D341Med (cell line): ENCODE data around the gene MTX3.

Source experiments
- DNase-seq: peaks from one replicate; pipeline ENCODE4 v3.0.0; 2012; ENCODE audit warnings: low spot score

MTX3 gene

DNA sequence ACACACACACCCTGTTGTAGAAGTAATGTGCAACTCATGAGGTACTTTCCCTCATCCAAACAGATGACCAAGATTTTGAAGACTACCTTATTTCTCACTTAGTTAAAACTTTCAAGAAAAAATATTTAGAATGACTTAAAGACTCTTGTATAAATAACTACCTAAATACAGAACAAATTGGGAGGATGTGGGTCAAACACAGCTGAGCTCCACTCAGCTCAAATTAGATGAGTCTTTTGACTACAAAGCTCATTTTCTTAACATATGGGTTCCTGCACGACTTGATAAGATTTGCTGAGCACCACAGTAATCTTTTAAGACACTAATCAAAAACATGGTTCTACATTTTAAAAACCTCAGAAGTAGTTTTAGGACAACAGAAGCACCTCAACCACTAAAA is 8.9 kb downstream of the MTX3 start:
- no peak for DNase-seq

DNA sequence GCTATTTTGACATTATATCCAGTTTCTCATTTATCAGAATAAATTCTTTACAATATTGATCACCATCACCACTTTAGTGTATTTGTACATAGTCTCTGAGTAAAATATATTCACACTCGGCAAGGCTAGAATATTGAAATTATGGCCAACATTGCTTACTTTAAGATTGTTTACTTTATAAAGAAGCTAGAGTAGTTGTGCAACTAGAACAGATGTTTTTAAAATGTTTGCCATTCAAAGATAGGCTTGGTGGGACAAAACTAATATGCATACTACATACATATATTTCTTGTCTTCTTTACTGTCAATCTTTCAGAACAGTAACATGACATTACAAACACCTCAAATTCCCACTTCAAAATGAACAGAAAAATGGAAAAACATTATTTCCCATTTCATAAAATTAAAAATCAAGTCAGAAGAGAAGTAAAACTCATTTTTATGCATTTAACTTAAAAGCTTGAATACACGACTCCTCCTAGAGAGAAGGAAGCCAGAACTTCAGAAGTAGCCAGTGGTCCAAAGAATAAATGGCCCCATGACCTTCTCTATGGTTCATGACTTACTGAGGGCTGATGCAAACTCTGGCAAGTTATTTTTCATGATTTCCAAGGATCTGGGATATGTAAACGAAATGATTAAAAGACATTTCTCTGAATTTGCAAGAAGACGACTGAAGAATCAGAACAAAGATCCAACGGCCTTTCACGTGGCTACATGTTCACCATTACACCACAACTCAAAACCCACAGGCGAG is 14.1 kb downstream of the MTX3 start:
- DNase-seq: no peak

DNA sequence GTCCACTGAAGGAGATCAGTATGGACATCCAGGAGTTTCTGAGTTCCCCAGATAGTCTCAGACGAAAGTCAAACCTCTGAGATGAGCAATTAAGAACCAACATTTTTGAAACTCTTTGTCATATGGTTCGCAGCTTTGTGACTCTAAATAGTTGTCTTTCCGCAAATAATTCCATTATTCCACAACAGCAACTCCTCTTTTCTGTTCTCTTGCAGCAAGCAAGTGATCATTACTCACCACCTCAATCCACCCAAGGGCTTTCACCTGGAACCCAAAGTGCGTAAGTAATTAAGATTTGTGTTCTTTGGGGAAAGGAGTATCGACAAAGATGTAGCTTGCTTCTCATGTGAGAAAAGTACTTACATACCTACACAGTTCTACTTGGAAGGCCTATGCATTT is 15.6 kb downstream of the MTX3 start:
- no peak for DNase-seq

DNA sequence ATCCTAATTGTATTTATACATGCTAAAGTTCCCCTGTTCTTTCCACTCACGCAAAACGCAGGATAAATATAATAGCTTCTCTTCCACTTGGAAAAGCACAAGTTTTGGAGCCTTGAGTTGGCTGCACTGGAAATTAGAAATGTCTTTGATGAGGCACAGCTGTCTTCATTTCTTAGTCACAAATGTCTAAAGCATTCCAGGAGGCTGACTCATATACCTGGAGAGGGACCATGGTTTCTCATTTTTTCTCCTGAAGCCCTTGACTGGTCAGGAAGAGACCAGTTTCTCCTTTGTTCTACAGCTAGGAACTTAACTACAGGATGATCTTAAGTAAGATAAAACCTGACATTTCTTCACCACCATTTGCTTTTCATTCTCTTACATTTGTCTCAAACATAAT is 16.2 kb downstream of the MTX3 start:
- DNase-seq: no peak

DNA sequence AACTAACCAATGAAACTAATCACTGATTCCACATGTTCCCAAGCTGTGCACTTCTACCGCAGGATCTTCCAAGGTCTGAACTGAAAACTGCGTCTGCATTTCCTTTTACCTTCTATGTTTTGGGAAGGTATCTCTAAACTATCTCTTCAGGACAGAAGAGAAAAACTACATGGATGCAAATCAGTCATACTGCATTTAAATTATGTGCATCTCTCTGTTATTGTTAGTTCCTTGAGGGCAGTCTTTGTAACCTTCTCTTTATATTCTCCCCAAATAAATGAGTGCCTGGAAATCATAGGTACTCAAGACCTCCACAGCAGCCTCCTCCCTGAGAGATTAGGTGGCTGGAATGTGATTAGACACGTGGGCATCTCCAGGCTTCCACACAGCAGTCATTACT is 17.1 kb downstream of the MTX3 start:
- DNase-seq: no peak

DNA sequence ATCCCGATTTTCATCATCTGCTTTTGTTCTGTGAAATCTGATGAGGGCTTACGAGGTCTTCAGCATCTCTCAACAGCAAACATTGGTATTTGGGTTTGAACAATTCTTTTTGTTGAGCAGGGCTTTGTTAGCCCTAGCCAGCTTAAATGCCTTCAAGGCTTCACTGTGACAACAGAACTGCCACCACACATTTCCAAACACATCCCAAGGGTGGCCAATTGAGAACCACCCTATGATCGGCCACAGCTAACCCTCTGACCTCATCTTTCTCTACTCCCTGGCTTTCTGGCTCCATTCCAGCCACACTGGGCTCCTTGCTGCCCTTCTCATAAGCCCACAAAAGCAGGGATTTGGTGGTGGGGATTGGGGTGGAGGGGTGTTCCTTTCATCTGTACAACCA is 17.6 kb downstream of the MTX3 start:
- no peak for DNase-seq

DNA sequence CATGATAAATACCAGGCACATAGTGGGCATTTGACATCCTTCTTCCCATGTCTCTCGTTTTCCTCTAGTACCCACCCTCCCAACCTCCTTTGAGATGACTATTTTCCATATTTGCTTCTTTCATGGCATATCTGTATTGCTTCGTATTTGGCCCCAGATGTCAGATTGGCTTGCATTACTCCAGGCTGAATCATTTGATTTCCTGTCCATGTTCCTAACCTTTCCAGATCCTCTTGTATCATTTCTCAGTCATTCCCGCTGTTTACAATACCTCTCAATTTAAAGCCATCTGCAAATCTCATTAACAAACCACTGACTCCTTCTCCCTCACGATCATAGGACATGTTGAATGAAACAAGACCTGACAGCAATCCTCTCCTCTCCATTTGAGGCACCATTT is 19.9 kb downstream of the MTX3 start:
- no peak for DNase-seq

DNA sequence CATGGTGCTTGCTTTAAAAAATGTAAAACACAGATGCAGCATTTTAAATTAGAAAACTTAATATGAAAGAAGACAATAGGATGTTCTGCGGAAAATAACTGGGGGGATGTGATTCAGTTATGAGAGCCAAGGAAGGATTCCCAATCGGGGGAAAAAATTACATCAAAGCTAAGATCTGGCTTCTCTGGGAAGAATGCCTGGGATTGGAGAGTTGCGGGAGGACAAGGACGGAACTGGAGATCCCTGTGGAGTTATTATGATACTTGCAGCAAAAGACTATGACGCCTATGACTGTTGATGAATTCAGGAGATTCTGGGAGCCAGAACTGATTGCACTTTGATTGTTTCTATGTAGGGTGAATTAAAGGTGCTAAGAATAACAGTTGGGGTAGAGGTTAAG is 24.6 kb downstream of the MTX3 start:
- DNase-seq: no peak

DNA sequence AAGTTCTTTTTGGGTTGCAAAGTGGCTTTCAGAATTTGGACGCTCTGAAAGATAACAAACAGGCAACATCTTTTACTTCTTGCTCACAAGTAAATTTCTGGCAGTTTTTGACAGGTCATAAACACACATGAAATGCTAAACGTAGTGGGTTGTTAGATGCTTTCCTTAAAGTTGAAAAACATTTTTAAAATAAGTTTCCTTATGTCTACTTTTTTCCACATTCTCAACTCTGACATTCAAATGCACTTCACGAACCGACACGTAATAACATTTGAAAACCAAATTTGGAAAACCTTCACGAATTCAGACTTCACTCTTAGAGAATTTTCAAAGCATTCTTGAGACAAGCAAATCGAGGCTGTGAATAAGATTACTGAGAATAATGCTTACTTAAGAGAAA is 26.9 kb downstream of the MTX3 start:
- DNase-seq: no peak

DNA sequence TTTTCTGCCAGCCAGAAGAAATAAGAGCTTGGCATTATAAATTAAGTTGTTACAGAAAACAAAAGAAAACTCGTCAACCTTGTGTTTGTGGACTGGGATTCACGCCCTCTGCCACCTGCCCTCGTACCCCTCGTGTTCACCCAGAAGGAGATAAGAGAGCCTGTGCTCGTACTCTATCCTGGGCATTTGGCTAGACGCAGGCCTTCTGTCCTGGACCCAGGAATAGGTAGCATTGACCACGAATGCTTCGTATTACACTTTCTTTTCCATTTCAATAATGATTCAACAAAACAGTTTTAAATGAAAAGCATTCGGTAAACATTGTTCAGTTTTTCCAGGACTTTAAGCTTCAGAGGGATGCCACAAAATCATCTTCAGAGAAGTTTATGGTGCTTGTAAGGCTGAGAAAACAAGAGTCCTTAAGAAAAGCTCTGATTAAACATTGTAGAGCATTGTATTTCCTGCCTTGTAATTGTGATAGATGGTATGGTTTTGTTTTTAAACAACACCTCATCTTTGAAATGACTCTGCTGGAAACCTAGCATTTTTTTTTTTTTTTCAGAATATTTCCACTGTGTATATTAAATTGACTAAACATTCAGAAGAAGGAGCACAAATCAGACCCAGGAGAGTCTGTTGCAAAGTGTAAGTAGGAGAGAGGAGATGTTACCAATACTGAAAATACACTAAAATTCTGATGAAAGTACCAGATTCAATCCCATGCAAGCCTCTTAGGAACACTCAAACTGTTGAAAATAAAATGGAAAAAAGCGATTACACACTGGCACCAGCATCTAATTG is 27.6 kb downstream of the MTX3 start:
- no peak for DNase-seq

DNA sequence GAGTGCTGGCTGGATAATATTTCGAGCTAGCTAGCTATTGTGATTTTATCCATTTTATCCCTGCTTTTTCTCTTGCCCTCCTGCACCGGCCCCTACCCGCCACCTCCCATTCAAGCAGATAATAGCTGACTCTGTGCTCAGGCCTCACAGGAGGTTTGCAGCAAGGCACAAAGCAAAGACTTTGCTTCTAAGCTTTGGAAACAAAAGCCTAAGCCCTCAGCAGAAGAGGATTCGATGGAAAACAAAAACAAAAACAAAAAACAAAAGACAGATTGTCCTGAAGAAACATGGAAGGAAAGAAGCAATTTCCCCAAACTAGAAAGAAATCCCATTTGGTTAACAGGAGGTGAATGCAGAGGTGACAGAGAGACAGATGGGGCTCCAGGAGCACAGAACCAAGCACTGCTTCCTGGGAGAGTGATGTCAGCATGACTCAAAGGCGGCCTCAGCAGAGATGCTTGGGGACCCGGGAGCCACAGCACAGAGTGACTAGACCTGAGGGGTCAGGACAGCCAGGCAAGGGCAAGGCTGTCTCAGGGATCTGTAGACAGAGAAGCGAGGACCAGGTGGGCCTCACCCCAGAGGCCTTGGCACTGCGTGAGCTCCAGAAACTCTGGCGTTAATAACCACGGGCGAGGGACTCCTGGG is 28.4 kb downstream of the MTX3 start:
- DNase-seq: no peak

DNA sequence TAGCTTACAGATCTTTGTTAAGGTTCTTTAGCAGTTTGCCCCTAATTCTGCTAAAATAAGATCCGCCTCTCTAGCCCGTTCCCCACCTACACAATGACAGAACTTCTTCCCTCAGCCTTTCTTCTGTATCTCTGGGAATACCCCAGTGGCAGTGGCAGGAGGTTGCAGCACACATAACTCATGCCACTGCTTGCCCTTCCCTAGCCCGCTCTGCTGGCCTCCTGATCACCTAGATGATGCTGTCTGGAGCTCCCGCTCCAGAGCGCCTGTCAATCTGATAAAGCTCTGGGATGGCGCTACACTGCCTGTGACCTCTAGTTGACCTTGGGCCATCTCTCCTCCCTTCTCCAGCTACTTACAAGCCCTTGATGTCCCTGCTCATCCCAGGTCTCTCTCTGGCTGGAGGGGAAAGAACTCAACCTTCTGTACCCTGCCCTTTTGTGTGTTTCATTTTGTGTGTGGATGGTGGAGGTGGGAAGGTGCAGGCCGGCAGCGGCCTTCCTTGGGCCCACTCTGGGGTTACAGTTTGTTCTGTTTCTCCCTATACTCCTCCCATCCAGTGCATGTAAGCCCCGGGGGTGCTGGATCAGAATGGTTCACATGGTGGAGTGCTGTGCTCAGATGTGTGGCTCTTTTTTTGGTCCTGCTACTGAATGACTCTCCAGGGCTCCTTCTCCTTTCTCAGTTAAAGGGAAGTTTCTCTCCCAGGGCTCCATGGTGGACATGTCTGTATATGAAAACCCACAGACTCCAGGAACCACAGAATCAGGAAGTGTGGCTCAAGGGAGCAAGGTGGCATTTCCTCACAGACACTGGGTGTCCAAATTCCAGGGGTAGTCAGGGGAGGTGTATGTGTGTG is 29.1 kb downstream of the MTX3 start:
- DNase-seq: no peak

DNA sequence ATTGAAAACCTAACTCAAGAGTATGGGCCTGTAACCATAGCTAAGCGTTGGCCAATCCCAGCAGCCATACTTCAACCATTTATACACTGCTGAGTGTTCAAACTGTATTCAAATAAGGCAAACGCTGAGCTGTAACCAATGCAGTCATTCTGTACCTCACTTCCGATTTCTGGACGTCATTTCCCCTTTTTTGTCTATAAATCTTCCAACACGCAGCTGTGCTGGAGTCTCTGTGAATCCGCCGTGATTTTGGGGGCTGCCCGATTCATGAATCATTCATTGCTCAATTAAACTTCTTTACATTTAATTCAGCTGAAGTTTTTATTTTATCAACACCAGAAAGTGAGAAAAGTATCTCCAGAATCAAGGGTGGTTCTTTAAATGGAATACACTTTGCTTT is 31.7 kb downstream of the MTX3 start:
- no peak for DNase-seq

DNA sequence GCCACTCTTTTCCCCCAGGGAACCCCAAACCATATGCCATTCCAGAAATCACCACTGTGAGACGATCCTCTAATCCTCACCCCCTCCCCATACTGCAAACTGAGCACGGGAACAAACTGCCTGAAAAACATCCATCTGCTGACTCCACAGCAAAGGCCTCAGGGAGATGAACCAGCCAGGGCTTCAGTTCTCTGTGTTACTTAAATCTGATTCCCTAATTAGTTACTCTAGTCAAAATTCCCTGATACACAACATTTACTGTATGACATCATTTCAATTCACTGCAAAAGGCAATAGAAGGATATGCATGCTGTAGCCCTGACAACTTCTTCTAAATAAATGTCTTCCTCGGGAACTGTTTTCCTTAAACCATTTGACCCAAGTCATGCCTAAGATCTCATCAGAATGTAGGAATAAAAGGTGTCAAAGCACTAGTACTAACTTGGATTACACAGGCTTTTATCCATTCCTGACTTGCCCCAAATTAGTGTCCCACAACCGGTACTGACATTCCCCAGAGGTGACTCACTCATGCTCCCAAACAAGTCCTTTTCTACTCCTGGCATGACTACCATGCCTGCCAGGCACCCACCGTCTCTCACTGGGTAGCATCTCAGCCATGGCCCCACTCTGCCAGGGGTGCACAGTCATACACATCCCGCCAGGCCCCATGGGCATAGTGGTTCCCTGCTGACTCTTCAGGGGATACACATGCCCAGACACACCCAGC is 35.0 kb downstream of the MTX3 start:
- DNase-seq: peak; percentile 83

DNA sequence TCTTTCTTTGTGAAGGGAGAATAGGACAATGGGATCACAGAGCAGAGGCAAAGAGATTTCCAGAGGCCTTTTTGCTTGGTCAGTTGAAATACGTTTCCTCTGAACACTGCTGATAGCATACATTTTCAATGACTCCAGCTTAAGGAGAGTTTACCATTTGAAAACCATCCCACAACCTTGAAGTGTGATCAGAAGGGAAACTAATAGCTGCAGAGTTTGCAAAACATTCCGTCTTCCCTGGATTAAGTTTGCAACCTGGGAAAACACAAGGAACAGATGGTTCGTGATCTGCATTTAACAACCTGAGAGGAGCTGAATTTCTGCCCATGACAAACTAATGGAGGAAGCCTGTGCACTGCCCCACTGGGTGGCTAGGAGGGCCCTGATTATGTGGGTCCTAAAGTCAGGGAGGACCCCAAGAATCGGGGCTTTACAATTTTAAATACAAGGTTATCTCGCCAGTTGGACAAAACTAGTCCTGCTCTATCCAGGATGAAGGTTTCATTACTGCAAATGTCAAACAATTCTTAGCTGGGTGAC is 35.6 kb downstream of the MTX3 start:
- peak; percentile 65 for DNase-seq

DNA sequence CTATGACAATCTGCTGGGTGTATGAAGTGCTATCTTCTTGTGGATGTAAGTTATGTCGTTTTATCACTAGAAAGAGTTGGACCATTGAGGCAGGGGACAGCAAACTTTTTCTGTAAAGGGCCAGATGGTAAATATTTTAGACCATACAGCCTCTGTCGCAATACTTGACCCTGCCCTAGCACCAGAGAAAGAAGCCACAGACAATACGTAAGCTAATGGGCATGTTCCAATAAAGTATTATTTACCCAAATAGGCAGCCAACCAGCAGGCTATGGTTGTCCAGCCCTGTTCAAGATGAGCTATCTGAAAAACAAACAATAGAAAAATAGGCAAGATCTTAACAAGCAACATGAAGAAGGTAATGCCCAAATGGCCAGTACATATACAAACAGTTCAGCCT is 36.4 kb downstream of the MTX3 start:
- DNase-seq: no peak

DNA sequence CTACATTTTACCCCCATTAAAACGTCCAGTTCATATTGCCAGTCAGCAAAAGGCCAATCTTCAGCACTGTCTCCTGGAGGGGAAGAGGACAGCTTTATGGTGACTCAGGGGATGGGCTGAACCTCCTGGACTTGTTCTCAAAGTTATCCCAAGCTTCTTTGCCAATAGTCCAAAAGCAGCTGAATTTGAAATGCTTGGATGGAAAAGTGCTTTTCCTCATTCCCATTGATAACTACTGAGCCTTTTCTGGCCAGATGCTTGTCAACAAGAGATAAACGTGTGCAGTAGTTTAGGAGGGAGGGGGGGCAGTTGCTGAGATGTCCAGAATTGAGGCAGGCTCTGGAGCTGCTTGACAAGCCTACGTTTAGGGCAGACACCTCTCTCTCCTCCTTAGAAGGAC is 43.5 kb downstream of the MTX3 start:
- DNase-seq: no peak

DNA sequence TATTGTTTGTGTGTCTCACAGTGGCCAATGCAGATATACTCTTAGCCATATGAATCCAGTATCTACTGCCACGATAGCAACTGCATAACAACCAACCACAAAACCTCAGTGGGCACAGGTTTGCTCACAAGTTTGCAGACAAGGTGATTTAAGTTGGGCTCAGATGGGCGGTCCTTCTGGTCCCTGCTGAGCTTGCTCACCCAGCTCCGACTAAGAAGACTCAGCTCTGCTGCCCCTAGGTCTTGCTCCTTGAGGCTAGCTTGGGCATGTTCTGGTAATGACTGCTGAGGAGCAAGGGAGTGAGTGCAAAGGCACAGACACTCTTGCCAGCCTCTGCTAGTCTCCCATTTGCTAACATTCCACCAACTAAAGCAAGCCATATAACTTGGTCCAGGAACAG is 52.6 kb downstream of the MTX3 start:
- no peak for DNase-seq

DNA sequence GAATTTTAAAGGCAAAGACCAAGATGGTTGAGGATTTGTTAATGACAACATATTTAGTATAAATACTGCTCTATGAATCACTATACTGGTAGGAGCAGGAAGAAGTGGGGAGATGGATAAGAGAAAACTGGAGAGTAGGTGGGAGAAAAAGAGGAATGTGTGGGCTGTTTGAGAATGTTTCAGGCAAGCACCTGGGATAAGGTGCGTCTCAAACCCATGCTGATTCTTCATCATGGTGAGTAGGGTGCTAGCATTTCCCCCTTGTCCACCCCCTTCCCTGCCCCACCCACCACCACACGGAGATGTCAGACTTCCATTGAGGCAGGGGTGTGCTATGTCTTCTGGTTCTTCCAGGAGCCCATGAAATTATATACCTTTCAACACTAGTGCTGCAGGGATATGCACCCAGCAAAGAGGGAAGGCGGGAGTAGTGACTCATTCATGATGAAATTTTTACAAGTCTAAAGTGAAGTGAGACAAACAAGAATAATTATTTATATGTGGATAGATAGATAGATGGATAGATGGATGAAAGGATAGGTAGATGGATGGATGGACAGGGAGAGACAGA is 54.3 kb downstream of the MTX3 start:
- no peak for DNase-seq

DNA sequence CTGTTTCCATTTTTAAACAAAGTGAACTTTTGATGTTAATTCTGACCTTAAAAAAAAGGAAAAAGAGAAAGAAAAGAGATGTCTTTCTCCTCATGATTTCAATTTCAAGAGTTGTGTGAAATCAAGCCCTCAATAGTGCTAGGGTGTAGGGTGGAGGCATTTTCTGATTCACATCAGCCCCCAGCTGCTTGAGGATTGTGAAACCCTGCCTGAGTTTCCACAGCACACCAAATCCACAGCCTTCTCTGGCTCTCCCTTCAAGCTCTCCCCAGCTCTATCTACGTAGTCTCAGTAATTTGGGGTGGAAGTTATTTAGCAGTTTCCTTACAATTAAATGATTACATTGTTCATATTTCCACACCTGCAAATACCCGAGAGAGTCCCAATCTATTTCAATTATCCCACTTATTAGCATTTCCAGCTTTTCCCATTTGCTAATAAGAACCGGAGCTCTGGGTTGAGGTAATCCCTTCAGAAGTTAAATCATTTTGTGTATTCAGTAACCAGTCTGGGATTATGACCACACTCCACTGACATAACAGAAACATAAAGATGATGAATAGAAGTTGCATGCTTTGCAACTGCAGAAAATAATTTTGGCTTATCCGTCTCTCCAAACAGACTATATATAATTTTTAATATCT is 54.9 kb downstream of the MTX3 start:
- DNase-seq: peak; percentile 39
